ENCODE data around the gene CSHL1. TPM values are rescaled to one million over a fixed set of nuclear protein-coding genes. Genes with fewer than 3 reads are reported as not detected.
"Not testable (repeated sequence)": the region's sequence is repeated elsewhere in the genome, so short reads cannot be mapped to it uniquely, and the experiment has no call there.

CSHL1 gene
- polyA plus RNA-seq, 6 donors from 2014 or later: not detected

DNA sequence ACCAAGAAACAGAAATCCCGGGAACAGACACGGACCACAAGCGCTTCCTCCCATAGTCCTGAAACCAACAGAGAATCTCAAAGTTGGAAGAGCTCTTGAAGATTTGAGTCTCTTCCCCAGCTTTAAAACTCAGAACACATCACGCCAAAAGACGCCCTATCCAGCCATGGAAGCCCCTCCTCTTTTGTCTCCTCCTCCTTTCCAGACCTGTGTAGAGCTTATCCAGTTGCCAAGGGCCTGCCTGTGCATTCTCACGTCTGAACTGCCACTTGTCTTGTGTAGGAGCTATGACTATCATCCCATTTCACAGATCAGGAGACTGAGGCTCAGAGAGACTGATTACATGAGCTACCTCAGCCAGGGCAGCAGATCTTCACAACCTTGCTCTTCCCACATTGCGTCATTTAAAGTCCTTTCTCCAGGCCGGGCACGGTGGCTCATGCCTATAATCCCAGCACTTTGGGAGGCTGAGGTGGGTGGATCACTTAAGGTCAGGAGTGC is 28.4 kb downstream of the CSHL1 start:
- not testable (repeated sequence) for H3K36me3 Mint-ChIP-seq; H3K9me3 Mint-ChIP-seq; DNase-seq; ATAC-seq (ENCODE audit: low read depth in 2 of 2); H3K4me3 Mint-ChIP-seq
- H3K4me1 Mint-ChIP-seq: peaks cover 6 to 12% (median 10%) of the 10 kb centered on the region in 3 donors
- H3K27me3 Mint-ChIP-seq: peaks cover 7 to 20% (median 17%) of the 10 kb centered on the region in 3 donors
- H3K27ac Mint-ChIP-seq: peak overlapping the region in 1 of 6 donors; percentile 56

DNA sequence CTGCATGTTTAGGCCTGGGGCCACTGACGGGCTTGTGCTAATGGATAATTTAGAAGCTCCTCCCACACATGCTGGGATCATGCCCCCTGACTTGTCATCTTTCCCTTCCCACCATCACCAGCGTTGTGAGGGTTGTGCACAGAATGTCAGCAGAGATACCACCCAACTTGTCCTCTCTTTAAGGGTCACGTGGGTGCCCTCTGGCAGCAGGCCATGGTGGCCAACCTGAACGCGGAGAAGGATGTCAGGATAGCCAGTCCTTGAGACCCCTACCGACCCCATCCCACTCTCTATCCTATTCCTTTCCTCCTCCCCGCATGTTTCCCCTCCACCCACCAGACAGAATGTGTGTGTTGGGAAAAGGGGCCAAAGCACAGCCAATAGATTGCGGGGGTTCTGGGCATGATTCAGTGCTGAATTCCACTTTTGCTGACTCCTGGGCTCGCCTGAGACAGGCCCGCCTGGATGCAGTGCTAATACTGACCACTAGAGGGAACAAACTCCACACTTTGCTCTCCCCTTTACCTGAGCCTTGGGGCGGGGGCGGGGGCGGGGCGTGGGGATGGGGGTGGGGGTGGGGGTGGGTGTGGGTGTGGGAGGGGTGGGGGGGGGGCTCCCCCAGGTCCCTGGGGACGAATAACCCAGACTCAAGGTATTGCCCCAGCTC is 29.0 kb downstream of the CSHL1 start, which contains the start of gene GH2:
GH2 (minus strand) TSS at position 10 of the 667 bp plus-strand sequence. CDS start 143 bp downstream, outside the sequence.
- peak within 1 kb of the TSS in 2 of 6 donors; percentile 56 to 81 for H3K27ac Mint-ChIP-seq

DNA sequence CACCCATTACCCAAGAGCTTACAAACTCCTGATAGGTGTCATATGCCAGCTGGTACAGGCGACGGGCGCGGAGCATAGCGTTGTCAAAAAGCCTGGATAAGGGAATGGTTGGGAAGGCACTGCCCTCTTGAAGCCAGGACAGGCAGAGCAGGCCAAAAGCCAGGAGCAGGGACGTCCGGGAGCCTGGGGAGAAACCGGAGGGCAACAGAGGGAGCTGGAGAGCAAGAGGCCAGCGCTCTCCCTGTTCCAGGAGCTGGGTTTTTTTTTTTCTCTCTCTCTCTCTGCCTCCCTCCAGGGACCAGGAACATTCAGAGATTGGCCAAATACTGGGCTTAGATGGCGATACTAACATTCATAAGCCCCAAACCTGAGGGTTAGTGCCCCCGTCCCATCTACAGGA is 29.7 kb downstream of the CSHL1 start:
- not testable (repeated sequence) for H3K36me3 Mint-ChIP-seq; DNase-seq; H3K4me3 Mint-ChIP-seq; ATAC-seq (ENCODE audit: low read depth in 2 of 2); H3K27ac Mint-ChIP-seq; H3K9me3 Mint-ChIP-seq
- Mint-ChIP-seq H3K27me3 (peaks cover 4 to 20% (median 17%) of the 10 kb centered on the region in 3 donors), H3K4me1 (peaks cover 6 to 12% (median 10%) of the 10 kb centered on the region in 3 donors)

More for the DNA sequence above, 29.0 kb downstream of the CSHL1 start, which contains the start of gene GH2:
- Mint-ChIP-seq H3K4me1 (peaks cover 6 to 12% (median 10%) of the 10 kb centered on the region in 3 donors), H3K27me3 (peaks cover 6 to 20% (median 17%) of the 10 kb centered on the region in 3 donors), H3K36me3 (no peaks in the 10 kb centered on the region), H3K9me3 (no peaks in the 10 kb centered on the region), H3K4me3 (peak within 1 kb of the TSS in 1 of 8 donors; percentile 29)
- ATAC-seq (ENCODE audit: low read depth in 2 of 2): peak; percentile 80 to 87
- DNase-seq: peak; percentile 44

DNA sequence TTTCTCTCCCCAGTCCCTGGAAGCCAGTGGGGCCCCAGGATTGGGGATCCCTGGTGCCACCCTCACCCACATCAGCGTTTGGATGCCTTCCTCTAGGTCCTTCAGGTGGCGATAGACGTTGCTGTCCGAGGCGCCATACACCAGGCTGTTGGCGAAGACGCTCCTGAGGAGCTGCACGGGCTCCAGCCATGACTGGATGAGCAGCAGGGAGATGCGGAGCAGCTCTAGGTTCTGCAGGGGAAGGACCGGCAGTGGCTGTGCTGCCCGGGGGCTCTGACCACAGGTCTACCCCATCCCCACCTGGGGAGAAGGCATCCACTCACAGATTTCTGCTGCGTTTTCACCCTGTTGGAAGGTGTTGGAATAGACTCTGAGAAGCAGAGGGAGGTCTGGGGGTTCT is 30.4 kb downstream of the CSHL1 start:
- no peaks in the 10 kb centered on the region for H3K36me3 Mint-ChIP-seq
- H3K4me3 Mint-ChIP-seq: no peak overlapping the region
- H3K9me3 Mint-ChIP-seq: no peaks in the 10 kb centered on the region
- H3K27me3 Mint-ChIP-seq: peaks cover 4 to 20% (median 17%) of the 10 kb centered on the region in 3 donors
- peaks cover 6 to 12% (median 10%) of the 10 kb centered on the region in 3 donors for H3K4me1 Mint-ChIP-seq
- DNase-seq (no peak), ATAC-seq (ENCODE audit: low read depth in 2 of 2) (no peak)
- H3K27ac Mint-ChIP-seq: no peak overlapping the region

DNA sequence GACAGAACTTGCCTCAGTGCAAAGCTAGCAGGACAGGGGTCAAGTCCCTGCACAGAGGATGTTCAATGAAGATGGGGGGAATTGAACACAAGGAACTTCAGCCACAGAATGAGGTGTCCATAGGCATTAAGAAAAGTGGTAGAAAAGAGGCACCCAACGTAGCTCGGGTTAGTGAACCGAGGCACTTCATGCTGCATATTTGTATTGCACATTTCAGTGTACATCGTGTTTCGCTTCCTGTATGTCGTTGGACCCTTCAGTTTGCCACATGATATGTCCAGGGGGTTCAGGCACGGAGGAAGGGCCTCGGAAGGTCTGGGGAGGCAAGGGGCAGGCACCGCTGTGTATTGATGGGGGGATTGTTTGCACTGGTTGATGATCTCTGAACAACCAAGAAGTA is 32.6 kb downstream of the CSHL1 start:
- not testable (repeated sequence) for H3K27ac Mint-ChIP-seq, H3K4me3 Mint-ChIP-seq, DNase-seq, H3K9me3 Mint-ChIP-seq, H3K36me3 Mint-ChIP-seq
- Mint-ChIP-seq H3K4me1 (peaks cover 6 to 12% (median 10%) of the 10 kb centered on the region in 3 donors), H3K27me3 (peaks cover 4 to 20% (median 17%) of the 10 kb centered on the region in 3 donors)
- peak; percentile 34 to 46 for ATAC-seq (ENCODE audit: low read depth in 2 of 2)

DNA sequence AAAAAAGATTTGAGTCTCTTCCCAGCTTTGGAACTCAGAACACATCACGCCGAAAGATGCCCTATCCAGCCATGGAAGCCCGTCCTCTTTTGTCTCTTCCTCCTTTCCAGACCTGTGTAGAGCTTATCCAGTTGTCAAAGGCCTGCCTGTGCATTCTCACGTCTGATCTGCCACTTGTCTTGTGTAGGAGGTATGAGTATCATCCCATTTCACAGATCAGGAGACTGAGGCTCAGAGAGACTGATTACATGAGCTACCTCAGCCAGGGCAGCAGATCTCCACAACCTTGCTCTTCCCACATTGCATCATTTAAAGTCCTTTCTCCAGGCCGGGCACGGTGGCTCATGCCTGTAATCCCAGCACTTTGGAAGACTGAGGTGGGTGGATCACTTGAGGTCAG is 36.4 kb downstream of the CSHL1 start:
- H3K4me1 Mint-ChIP-seq; ATAC-seq (ENCODE audit: low read depth in 2 of 2); H3K9me3 Mint-ChIP-seq; H3K4me3 Mint-ChIP-seq; H3K36me3 Mint-ChIP-seq; DNase-seq; H3K27ac Mint-ChIP-seq: not testable (repeated sequence)
- peaks cover 0 to 17% (median 7%) of the 10 kb centered on the region in 3 donors for H3K27me3 Mint-ChIP-seq

DNA sequence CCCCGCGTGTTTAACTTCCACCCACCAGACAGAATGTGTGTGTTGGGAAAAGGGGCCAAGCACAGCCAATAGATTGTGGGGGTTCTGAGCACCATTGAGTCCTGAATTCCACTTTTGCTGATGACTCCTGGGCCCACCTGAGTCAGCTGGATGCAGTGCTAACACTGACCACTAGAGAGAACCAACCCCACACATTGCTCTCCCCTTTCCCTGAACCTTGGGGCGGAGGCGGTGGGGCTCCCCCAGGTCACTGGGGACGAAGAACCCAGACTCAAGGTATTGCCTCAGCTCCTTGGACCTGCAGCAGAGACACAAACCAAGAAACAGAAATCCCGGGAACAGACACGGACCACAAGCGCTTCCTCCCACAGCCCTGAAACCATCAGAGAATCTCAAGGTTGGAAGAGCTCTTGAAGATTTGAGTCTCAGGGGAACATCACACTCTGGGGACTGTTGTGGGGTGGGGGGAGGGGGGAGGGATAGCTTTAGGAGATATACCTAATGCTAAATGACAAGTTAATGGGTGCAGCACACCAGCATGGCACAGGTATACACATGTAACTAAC is 36.9 kb downstream of the CSHL1 start:
- not testable (repeated sequence) for H3K27ac Mint-ChIP-seq, H3K36me3 Mint-ChIP-seq, H3K9me3 Mint-ChIP-seq, H3K4me3 Mint-ChIP-seq, DNase-seq, H3K4me1 Mint-ChIP-seq
- ATAC-seq (ENCODE audit: low read depth in 2 of 2): peak; percentile 25 to 37
- peaks cover 0 to 12% (median 7%) of the 10 kb centered on the region in 3 donors for H3K27me3 Mint-ChIP-seq

DNA sequence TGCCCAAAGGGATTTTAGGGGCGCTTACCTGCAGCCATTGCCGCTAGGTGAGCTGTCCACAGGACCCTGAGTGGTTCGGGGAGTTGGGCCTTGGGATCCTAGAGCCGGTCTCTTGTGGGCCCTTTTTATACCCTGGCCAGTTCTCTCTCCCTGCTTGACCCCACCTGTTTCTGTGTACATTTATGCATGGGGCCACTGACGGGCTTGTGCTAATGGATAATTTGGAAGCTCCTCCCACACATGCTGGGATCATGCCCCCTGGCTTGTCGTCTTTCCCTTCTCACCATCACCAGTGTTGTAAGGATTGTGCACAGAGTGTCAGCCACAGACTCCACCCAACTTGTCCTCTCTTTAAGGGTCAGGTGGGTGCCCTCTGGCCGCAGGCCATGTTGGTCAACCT is 37.5 kb downstream of the CSHL1 start, which contains the start of gene CSH2:
CSH2 (minus strand) TSS at position 101 of the 400 bp plus-strand sequence; CDS start at position 38, 63 bp downstream.
- H3K4me3 Mint-ChIP-seq; ATAC-seq (ENCODE audit: low read depth in 2 of 2); H3K36me3 Mint-ChIP-seq; H3K9me3 Mint-ChIP-seq; H3K27me3 Mint-ChIP-seq; DNase-seq; H3K27ac Mint-ChIP-seq; H3K4me1 Mint-ChIP-seq: not testable (repeated sequence)

DNA sequence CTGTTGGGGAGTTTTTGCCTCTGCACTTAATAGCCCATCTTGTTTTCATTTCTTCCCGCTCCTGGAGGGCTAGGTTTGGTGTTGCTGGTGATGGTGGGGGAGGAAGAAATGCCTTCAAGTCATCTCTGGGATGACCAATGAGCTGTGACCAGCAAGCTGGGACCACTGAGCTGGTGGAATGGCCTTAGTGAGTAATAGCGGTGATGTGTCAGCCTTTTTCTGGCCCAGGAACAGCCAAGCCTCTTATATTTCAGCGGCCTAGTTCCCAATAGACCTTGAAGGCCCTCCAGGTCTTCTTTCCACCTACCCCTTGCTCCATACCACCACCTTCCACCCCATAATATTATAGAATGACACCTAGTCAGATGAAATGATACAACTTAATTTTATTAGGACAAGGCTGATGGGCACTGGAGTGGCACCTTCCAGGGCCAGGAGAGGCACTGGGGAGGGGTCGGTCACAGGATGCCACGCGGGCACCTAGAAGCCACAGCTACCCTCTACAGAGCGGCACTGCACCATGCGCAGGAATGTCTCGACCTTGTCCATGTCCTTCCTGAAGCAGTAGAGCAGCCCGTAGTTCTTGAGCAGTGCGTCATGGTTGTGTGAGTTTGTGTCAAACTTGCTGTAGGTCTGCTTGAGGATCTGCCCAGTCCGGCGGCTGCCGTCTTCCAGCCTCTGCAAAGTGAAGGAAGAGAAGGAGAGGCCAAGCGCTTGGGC is 39.3 kb downstream of the CSHL1 start:
- not testable (repeated sequence) for H3K4me1 Mint-ChIP-seq; H3K27me3 Mint-ChIP-seq; H3K4me3 Mint-ChIP-seq; H3K36me3 Mint-ChIP-seq; DNase-seq; H3K27ac Mint-ChIP-seq; H3K9me3 Mint-ChIP-seq; ATAC-seq (ENCODE audit: low read depth in 2 of 2)

DNA sequence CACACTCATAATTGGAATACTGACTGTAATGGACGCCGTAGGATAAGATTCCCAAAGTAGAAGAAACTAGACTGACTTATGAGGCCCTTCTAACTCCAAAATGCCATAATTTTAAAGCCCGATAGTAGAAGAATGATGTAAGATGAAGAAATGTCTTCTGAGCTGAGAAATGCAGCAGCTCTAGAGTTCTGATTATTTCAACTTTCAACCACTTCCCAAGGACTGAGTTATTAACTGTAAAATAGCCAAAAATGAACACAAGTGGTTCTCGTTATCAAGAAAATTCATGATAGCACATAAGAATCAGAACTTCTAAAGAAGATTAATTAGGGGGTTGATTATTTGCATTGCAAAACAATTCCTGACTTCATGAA is 40.8 kb downstream of the CSHL1 start:
- H3K27ac Mint-ChIP-seq; H3K9me3 Mint-ChIP-seq; H3K36me3 Mint-ChIP-seq; H3K27me3 Mint-ChIP-seq; ATAC-seq (ENCODE audit: low read depth in 2 of 2); H3K4me1 Mint-ChIP-seq; H3K4me3 Mint-ChIP-seq; DNase-seq: not testable (repeated sequence)

DNA sequence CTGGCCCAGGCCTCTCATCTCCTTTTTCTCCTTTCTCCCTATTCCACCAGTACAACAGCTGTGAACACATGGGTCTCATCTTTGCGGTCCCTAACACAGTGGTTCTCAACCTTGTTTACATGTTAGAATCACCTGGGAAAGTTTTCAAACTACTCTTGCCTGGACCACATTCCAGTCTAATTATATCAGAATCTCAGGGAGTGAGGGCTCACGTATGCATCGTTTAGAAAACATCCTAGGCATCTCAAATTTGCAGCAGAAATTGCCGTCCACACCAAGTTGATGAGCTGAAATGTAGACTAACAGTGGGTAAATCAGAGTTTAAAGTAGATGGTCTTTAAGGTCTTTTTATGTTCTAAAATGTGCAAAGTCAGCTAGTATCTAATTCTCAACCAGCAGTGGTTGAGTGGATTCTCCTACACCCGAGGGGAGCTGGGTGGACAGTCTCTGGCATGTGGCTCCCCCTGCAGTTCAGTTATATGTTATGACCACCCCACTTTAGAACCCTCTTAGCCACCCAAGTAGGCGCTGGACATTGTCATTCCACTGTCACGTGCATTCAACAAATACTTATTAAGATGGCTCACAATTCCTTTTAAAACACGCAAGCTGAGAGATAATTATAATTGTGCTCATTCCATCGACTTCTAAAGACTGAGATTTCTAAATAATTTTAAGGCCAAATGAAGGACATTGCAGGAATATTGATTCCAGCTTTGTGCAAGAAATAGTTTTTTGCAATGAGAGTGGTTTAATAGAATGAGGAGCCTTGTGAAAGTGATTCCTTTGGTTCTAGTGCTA is 41.4 kb downstream of the CSHL1 start:
- not testable (repeated sequence) for H3K9me3 Mint-ChIP-seq, H3K4me3 Mint-ChIP-seq, H3K4me1 Mint-ChIP-seq, H3K27ac Mint-ChIP-seq, H3K36me3 Mint-ChIP-seq, DNase-seq, H3K27me3 Mint-ChIP-seq
- peak in 1 of 2 donors; percentile 25 for ATAC-seq (ENCODE audit: low read depth in 2 of 2)

DNA sequence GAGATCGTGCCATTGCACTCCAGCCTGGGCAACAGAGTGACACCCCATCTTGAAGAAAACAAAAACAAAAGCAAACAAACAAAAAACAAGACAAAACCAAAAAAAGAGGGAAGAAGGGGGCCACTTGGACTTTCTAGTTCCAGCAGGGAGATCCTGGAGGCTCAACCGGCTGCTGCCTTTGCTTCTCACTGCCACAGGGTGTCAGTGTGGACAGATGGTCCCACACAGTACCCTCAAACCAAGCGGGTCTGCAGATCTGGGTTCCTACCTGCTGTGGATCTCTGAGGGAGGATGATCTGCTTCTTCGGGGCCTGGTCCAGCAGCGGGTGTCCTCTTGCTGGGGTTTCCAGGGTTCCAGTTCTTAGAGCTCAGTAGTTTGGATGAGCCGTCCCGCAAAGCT is 44.4 kb downstream of the CSHL1 start:
- H3K27ac Mint-ChIP-seq: peak overlapping the region in 2 of 6 donors; percentile 76 to 92
- H3K9me3 Mint-ChIP-seq, H3K27me3 Mint-ChIP-seq: not testable (repeated sequence)

More for the DNA sequence above, 44.4 kb downstream of the CSHL1 start:
- not testable (repeated sequence) for H3K4me3 Mint-ChIP-seq; H3K36me3 Mint-ChIP-seq; H3K4me1 Mint-ChIP-seq; ATAC-seq (ENCODE audit: low read depth in 2 of 2); DNase-seq
